ENCODE results near the gene HDLBP. TPM values are rescaled to one million over a fixed set of nuclear protein-coding genes. Genes with fewer than 3 reads are reported as not detected.

The HDLBP gene
- total RNA-seq, 2 experiments from 2014 or later = 293 to 310 TPM

- POLR2A ChIA-PET = no interaction called here
- CTCF ChIA-PET = no interaction called here
These were observed 92.1 kb downstream of the HDLBP start for GRCh38 chr2:241223211-241224017.

GRCh38 chr2:241219856-241220356 is 95.6 kb downstream of the HDLBP start:
- POLR2A ChIA-PET = no interaction called here
- CTCF ChIA-PET = interaction anchor here (1.5 kb wide), 1 partner anchor 142 kb away, joined by 7 read pairs; no protein-coding TSS in a partner anchor

- ChIA-PET CTCF (interaction anchor here (1.5 kb wide), 1 partner anchor 141 kb away, joined by 7 read pairs; no protein-coding TSS in a partner anchor), POLR2A (interaction anchor here (0.6 to 1.0 kb wide), 3 partner anchors 96 to 660 kb away, joined by 3 read pairs; no protein-coding TSS in a partner anchor)
These were observed 96.5 kb downstream of the HDLBP start for GRCh38 chr2:241219030-241219382.

- POLR2A ChIA-PET = interaction anchor here (0.6 to 1.0 kb wide), 2 partner anchors 96 to 661 kb away, joined by 3 read pairs; no protein-coding TSS in a partner anchor
- CTCF ChIA-PET = interaction anchor here (1.5 kb wide), 1 partner anchor 140 kb away, joined by 7 read pairs; no protein-coding TSS in a partner anchor
These were observed 97.1 kb downstream of the HDLBP start for GRCh38 chr2:241218131-241219029.

- POLR2A ChIA-PET = no interaction called here
- CTCF ChIA-PET = no interaction called here
These were observed 98.0 kb downstream of the HDLBP start for GRCh38 chr2:241217320-241218031.

- CTCF ChIA-PET = no interaction called here
- POLR2A ChIA-PET = interaction anchor here (1.5 kb wide), 1 partner anchor 66 kb away, joined by 6 read pairs; the partner anchor contains the start of genes PASK and PPP1R7
These were observed 99.2 kb downstream of the HDLBP start for GRCh38 chr2:241216211-241216761.

- ChIA-PET CTCF (no interaction called here), POLR2A (interaction anchor here (1.5 kb wide), 1 partner anchor 65 kb away, joined by 6 read pairs; the partner anchor contains the start of genes PASK and PPP1R7)
These were observed 100.1 kb downstream of the HDLBP start for GRCh38 chr2:241215421-241215820.

- POLR2A ChIA-PET = interaction anchor here (1.5 kb wide), 1 partner anchor 65 kb away, joined by 6 read pairs; the partner anchor contains the start of genes PASK and PPP1R7
- CTCF ChIA-PET = interaction anchor here (0.6 kb wide), 1 partner anchor 547 kb away, joined by 3 read pairs; no protein-coding TSS in a partner anchor
These were observed 100.7 kb downstream of the HDLBP start for GRCh38 chr2:241214766-241215165.

GRCh38 chr2:241214209-241214608 is 101.3 kb downstream of the HDLBP start:
- CTCF ChIA-PET = interaction anchor here (0.6 kb wide), 1 partner anchor 548 kb away, joined by 3 read pairs; no protein-coding TSS in a partner anchor

GRCh38 chr2:241213567-241213966 is 101.9 kb downstream of the HDLBP start:
- ChIA-PET CTCF (no interaction called here), POLR2A (no interaction called here)

More at GRCh38 chr2:241214209-241214608, 101.3 kb downstream of the HDLBP start:
- POLR2A ChIA-PET = interaction anchor here (0.6 kb wide), 1 partner anchor 69 kb away, joined by 3 read pairs; no protein-coding TSS in a partner anchor

- ChIA-PET CTCF (interaction anchor here (1.5 kb wide), 1 partner anchor 135 kb away, joined by 3 read pairs; no protein-coding TSS in a partner anchor), POLR2A (no interaction called here)
These were observed 102.4 kb downstream of the HDLBP start for GRCh38 chr2:241213041-241213440.

GRCh38 chr2:241211276-241211675 is 104.2 kb downstream of the HDLBP start:
- ChIA-PET POLR2A (no interaction called here), CTCF (no interaction called here)

GRCh38 chr2:241209271-241209670 is 106.2 kb downstream of the HDLBP start:
- POLR2A ChIA-PET = no interaction called here
- CTCF ChIA-PET = no interaction called here

GRCh38 chr2:241208058-241208457 is 107.4 kb downstream of the HDLBP start:
- CTCF ChIA-PET = no interaction called here
- POLR2A ChIA-PET = no interaction called here

- ChIA-PET CTCF (no interaction called here), POLR2A (no interaction called here)
These were observed 107.8 kb downstream of the HDLBP start for GRCh38 chr2:241207641-241208040.

- CTCF ChIA-PET = no interaction called here
- POLR2A ChIA-PET = no interaction called here
These were observed 108.3 kb downstream of the HDLBP start for GRCh38 chr2:241207151-241207550.

- ChIA-PET POLR2A (no interaction called here), CTCF (interaction anchor here (1.5 kb wide), 1 partner anchor 9 kb away, joined by 3 read pairs; no protein-coding TSS in a partner anchor)
These were observed 110.4 kb downstream of the HDLBP start for GRCh38 chr2:241205086-241205485.

GRCh38 chr2:241204490-241204889 is 111.0 kb downstream of the HDLBP start:
- CTCF ChIA-PET = interaction anchor here (1.5 kb wide), 1 partner anchor 9 kb away, joined by 3 read pairs; no protein-coding TSS in a partner anchor
- POLR2A ChIA-PET = no interaction called here

GRCh38 chr2:241204010-241204384 is 111.5 kb downstream of the HDLBP start:
- POLR2A ChIA-PET = no interaction called here
- CTCF ChIA-PET = interaction anchor here (1.5 kb wide), 1 partner anchor 8 kb away, joined by 3 read pairs; no protein-coding TSS in a partner anchor

All from activated CD8-positive, alpha-beta memory T cell treated with anti-CD3 and anti-CD28 coated beads for 36 hours (primary cell).